HG03442 (cell line): ENCODE measurements around the gene SOAT2.
"Not testable (repeated sequence)": the region's sequence is repeated elsewhere in the genome, so short reads cannot be mapped to it uniquely, and the experiment has no call there.

ENCODE experiments used
- ATAC-seq: cut with Tn5 transposase; IDR thresholded peaks from one replicate; pipeline ENCODE4 v1.9.1; 2021; ENCODE audit warnings: mild to moderate bottlenecking, moderate library complexity; ENCODE audit not compliant: unreplicated experiment

The SOAT2 gene

DNA sequence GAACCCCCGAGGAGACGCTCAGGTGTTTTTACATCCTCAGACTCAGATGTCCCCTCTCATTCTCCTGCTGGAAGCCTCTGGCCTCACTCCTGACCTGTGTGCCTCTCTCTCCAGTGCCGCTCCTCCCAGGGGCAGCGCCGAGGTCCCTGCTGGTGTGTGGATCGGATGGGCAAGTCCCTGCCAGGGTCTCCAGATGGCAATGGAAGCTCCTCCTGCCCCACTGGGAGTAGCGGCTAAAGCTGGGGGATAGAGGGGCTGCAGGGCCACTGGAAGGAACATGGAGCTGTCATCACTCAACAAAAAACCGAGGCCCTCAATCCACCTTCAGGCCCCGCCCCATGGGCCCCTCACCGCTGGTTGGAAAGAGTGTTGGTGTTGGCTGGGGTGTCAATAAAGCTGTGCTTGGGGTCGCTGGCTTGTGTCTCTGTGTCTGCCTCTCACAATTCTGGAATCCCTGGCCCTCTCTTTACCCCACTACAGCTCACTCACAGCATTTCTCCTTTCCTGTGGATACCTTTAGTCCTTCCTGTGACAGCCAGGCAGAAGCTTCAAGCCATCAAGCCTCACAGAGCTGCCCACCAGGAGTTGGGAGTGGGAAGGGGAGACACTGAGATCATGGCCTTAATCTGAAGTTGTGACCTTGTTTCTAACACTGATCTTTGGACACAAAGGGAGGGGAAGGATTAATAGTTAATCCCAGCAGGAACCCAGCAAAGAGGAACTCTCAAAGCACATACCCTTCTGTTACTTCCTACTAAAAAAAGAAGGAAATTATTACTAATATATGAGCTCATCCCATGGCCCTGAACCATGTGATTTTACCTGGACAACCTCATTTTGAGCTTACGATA, 1.1 kb upstream of the SOAT2 start:
- no peak for ATAC-seq

DNA sequence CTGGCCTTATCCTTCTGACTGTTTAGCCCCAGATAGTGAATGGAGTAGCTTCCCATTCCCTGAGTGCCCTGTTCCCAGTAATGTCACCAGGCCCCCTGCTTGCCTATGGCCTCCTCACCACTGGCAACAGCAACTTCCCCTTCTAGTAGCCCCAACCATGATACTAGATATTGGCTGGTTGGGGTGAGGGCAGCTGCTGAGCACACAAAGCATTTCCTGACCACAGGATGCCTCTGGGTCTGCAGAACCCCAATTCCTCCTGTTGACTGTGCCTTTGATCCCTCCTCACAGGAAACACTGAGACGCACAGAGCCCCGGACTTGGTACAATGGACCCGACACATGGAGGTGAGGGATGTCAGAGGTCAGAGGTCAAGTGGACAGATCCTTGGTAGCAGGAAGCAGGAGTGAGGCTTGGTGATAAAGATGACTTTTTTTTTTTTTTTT, 597 bp downstream of the SOAT2 start:
- ATAC-seq, result no peak

DNA sequence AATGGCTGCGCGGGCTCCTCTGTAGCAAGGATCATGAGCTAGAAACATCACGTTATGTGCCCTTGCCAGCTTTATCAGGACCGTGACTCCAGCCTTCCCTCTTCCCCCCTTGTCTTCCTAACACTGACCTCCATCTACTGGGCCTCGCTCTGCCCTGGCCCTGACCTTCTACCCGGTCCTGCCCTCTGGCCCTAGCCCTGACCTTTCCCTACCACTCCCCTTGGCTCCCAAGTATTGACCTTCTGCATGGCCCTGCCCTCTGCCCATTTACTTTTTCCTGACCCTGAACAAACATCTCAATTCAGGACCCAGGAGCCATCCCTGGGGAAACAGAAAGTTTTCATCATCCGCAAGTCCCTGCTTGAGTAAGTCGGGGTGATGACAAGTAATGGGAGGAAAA, 2.0 kb downstream of the SOAT2 start:
- no peak for ATAC-seq

DNA sequence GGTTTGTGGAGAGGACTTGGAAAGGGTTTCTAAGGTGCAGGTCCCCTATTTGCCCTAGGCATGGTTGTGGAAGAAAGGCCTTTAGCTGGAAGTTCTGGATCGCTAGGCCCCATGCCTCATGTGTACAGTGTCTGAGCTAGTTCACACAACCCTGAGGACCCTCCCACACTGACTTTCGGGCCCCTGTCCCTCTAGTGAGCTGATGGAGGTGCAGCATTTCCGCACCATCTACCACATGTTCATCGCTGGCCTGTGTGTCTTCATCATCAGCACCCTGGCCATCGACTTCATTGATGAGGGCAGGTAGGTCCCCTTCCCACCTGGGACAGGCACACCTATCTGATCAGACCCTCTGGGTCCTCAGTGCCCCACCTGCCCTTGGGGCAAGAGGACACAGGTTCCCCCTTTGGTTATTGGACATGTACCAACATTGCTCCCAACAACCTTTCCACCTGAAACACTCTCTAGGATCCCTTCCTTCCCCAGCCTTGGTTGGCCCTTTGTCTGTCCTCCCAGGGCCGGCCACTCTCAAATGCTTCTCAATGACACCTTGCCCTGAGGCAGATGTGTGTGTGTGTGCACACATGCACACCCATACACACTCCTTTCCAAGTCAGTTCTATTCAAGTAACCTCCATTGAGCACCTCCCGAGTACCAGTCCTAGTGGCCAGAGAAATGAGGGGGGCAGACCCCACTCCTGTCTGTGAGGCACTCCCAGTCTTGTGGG, 2.6 kb downstream of the SOAT2 start:
- ATAC-seq, result no peak

DNA sequence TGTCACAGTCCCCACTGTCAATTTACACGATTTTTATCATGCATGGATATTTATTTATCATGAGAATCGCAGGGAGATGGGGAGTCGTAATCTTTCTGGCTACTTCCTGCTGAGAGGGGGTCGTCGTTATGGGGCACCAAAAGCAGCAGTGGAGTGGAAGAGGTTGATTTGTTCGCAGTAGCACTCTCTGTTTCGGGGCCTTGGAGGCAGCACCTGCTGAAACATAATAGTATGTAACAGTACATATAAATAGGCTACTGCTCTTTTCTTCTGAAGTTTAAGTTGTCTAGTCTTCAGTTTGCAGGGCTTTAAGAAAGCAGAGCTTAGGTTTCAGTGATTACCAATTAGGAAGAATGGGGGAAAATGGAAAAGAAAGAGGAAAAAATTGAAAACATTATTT, 3.8 kb downstream of the SOAT2 start:
- ATAC-seq, result no peak

DNA sequence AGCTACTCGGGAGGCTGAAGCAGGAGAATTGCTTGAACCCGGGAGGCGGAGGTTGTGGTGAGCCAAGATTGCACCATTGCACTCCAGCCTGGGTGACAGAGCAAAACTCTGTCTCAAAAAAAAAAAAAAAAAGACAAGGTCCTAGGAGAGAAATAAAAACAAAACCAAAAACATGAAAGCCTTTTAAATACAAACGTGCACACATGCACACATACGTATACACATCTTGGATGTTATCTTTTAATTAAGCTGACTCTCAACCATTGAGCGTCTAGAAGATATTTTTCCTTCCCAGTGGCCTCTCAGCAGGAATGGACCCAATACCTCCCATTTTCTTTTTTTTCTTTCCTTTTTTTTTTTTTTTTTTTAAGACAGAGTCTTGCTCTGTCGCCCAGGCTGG, 9.1 kb downstream of the SOAT2 start:
- ATAC-seq, result not testable (repeated sequence)

DNA sequence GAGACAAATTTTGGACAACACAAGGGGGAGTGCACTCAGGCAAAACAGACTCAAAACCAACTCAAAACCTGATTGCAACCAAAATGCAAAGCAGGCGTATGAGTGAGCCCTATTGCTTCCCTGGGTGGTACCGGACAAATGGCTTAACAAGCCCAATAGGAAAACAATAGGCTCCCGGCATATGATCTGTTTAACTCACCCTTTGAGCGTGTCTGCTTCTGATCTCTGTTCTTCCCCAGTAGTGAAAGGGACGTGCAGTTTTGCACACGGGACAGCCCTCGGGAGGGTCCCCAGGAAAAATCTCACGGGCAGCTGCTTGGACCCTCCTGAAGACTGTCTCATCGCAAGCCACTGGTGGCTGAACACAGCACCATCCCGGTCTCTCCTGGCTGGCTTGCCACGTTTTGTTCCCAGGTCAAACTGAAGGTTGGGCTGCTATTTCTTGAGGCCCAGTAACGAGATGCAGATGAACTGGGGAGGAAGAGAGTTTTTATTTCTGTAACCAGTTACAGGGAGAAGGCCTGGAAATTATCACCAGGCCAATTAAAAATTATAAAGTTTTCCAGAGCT, 9.9 kb downstream of the SOAT2 start:
- ATAC-seq, result no peak

DNA sequence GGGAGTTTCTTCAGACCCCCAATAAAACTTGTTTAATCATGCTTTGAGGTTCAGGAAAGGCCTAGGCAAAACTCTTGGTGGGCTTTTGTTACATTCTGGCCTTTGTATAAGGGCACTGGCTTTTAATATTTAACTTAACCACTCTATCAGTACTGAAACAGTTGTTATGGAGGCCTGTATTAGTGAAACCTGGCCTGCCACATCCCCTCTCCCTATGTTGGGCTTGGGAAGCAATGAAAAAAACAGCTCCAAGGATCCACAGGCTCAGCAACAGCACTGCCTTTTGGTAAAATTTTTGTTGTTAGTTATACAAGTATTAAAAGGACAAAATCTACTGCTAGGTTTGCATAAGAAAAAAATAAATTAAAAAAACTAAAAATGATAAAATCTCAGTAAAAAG, 10.7 kb downstream of the SOAT2 start:
- no peak for ATAC-seq

DNA sequence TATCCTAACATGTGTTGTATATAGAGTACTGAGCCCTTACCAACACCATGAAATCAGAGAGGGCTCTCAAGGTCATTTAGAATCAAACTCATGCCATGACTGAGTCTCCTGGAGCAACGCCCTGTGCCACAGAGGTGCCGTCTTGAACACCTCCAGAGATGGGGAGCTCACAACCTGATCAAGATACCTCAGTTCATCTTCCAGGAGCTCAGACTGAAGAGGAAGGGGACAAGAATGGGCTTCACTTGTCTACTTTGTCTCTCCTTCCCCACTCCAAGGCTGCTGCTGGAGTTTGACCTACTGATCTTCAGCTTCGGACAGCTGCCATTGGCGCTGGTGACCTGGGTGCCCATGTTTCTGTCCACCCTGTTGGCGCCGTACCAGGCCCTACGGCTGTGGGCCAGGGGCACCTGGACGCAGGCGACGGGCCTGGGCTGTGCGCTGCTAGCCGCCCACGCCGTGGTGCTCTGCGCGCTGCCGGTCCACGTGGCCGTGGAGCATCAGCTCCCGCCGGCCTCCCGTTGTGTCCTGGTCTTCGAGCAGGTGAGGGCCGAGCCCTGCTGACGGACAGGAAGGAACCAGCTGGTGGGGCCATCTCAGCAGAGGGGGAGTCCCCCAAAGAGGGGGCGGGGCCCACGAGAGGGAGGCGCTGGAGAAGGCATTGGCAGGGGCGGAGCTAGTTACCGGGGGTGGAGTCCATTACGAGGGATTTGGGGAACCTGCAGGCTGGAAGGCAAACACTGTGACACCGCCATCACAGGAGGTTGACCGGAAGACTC, 12.0 kb downstream of the SOAT2 start:
- no peak for ATAC-seq

DNA sequence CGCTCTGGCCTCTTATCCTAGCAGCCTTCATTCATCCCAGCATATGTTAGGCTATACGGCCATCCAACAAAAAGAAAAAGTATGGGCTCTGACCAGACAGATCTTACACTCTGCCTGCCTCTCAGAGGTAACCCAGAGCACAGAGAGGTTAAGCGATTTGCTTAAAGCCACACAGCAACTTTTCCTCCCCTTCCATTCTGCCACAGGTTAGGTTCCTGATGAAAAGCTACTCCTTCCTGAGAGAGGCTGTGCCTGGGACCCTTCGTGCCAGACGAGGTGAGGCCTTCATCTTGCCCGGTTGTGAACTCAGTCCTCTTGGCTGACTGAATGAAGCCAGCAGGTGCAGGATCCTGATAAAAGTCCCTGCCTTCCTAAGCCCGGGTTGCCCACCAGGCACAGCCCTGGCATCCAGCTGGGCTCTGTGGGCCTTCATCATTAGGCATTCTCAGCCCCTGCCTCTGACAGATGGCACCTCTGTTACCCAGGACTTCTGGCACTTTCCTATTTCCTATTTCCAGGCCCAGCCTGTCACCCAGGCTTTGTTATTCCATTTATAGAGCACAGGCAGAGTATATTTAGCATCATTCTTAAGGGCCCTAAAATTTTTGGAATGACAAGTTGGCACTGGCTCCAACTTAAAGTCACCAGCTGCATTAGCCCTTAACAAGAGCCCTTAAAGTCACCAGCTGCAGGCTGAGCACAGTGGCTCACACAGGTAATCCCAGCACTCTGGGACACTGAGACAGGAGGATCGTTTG, 12.8 kb downstream of the SOAT2 start:
- no peak for ATAC-seq

DNA sequence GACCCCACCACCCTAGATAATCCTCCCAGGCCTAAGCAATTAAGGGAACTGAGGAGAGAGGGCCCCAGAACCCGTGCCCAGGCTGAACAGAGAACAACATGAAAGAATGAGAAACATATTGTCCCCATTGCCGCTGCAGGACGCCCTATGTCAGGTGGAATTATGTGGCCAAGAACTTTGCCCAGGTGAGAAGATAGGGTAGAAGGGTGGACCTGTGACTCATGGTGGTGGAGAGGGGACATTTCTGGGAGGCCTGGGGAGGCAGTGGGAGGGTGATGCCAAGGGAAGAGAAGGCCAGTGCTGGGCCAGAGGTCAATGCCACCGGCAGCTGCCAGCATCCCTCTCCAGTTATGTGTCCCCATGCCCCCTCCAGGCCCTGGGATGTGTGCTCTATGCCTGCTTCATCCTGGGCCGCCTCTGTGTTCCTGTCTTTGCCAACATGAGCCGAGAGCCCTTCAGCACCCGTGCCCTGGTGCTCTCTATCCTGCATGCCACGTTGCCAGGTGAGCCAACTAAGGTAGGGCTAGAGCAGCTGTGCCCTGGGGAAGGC, 15.5 kb downstream of the SOAT2 start:
- ATAC-seq, result no peak

DNA sequence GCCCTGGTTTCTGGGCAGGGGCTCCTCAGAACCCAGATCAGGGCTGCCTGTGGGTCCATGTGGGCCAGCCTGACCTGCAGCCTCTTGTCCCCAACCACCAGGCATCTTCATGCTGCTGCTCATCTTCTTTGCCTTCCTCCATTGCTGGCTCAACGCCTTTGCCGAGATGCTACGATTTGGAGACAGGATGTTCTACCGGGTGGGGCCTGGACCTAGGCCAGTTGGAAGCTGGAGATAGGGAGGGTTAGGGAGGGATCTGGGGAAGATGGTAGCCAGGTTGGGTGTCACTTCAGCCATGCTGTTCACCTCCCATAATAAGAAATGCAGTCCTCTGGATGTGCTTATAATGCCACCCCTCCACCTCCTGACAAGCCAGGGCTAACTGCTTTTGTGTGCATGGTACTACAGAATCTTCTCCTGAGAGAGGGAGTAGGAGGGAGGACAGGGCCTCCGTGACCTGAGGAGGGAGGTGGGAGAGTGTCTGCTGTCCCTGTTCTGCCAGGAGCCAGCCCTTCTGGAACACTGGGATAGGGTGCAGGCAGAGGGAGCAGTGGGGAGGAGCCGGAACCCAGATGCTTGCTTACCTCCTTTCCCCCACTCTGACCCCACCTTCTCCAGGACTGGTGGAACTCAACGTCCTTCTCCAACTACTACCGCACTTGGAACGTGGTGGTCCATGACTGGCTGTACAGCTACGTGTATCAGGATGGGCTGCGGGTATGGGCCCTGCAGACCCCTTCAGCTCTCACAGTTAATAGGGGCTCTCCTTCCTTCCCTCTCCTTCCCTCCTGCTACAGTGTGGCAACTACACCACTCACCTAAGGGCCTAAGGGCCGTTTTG, 17.6 kb downstream of the SOAT2 start:
- ATAC-seq, result no peak

DNA sequence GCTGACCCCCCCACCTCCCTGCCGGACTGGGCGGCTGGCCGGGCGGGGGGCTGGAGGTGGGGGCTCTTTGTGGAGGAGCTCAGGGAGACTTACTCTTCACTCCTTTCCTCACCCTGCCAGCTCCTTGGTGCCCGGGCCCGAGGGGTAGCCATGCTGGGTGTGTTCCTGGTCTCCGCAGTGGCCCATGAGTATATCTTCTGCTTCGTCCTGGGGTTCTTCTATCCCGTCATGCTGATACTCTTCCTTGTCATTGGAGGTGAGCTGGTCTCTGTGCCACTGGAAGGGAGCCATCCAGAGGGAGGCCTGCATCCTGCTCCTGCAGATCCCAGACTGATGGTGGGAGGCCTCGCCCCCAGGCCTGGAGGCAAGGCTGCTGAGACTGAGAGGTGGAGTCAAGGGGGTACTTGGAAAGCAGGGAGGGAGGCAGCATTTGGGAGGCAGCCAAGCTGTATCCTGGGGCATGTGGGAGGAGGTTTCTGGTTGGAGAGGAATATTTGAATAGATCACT, 19.7 kb downstream of the SOAT2 start:
- no peak for ATAC-seq

DNA sequence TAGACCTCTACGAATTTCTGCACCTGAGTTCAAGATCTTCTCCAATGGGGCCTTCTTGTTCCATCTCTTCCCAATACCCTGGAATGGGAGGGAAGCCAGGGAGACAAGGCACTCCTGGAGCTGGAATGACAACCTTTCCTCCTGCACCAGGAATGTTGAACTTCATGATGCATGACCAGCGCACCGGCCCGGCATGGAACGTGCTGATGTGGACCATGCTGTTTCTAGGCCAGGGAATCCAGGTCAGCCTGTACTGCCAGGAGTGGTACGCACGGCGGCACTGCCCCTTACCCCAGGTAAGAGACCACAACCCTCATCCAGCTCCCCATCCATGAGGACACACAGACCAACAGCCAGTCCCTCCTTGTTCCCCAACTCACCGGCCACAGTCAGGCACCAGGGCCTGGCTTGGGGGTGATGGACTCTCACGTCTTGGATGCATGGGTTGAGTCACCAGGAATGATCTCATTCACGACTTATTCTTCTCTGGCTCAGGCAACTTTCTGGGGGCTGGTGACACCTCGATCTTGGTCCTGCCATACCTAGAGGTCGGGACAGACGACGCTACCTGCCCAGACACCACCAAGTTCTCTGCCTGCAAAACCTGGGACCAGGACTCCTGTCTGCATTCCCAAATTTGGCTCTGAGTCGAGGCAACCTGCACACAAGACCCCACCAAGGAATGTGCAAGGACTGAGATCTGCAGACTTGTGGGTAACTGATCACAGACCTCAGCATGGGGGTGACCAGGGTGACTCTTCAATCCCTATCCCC, 20.5 kb downstream of the SOAT2 start:
- ATAC-seq, result no peak

DNA sequence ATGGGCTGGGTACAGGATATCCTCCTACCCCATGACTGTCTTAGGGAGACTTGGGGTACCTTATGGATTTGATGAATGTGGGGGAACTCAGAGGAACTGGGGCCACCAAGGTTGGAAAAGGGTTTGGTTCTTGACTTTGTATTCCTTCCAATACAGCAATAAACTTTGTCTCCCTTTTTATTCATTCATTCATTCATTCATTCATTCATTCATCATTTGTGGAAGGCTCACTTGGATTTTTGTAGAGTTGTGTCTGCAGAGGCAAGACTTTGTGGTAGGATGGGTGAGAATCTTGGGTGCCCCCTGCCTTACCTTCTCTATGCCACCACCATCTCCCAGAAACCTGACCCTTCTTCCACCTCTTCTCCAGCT, 21.1 kb downstream of the SOAT2 start:
- no peak for ATAC-seq

DNA sequence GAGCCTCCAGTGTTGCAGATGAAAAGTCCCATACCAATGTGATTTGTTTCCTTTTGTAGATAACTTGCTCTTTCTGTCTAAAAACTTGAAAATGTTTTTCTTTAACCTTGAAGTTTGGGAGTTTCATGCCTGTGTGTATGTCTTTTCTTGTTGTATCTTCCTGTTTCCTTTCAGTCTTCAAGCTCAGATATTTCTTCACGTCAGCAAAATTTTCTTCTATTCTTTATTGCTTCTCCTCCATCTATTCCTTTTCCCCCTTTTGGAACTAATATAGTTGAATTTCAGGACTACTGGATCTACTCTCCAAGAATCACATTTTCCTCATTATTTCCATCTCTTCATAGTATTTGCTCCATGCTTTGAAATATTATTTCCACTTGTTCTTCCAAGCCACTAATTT, 23.9 kb downstream of the SOAT2 start:
- no peak for ATAC-seq

DNA sequence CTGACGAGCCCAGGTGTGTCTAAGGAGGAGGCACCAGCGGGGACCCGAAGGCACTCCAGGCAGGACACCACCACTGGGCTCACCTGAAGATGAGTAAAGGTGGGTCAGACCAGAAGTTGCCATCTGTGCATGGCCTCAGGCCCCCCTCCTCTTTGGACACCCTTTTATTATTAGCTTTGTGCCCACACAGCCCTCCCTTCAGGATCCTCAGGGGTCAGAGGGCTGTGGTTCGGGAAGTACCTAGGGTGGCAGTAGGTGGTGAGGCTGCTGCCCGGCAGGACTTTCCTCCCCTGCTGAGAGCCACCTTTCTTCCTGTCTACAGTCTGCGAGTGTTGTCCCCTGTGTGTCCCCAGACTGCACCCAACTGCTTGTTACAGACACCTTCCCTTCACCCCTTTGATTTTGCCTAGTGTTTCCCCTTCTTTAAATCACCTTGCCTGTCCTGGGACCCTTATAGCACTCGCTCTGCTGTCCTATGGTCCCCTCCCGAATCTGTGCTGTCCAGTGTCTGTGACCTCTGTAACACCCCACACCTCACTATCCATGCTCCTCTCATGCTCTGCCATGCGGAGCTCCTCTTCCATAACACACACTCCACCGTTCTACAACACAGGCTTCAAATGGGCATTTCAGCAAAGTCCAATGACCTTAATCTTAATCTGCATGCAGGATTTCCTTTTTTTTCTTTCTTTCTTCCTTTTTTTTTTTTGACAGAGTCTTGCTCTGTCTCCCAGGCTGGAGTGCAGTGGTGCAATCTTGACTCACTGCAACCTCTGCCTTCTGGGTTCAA, 25.7 kb downstream of the SOAT2 start:
- ATAC-seq, result no peak

DNA sequence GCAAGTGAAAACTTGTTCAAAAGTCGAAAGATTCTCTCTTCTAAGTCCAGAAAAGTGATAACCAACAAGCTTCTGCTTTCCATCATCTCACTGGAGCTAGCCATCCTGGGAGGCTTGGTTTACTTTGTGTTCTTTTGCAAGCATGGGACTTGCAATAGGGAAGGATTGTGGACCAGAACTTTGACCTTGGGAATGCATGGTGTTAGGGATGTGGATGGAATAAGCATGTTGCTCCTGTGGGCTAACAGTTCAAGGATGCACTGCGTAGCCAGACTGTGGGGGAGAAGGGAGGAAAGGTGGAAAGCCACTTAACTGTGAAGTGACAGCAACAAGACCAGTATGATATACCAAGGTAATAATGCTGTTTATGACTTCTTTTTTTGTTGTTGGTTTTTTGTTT, 28.6 kb downstream of the SOAT2 start:
- no peak for ATAC-seq
